Tibial artery (tissue), 4 donors: ENCODE results near the gene TRMT44.

Experiments used
- DNase-seq, 2 donors: peaks; one replicate each; pipeline ENCODE4 v3.0.0-alpha.2; 2019
- H3K27ac ChIP-seq, 2 donors: fragments of 200-600 bp; sonication (generic) in 1 of 2; 1 replicate in 1 of 2; 2 replicates in 1 of 2; pipeline ENCODE4 v1.5.1; 2018 to 2019; ENCODE audit warnings: mild to moderate bottlenecking in 1 of 2
- H3K27me3 ChIP-seq, 2 donors: fragments of 200-600 bp; sonication (generic) in 1 of 2; one replicate each; pipeline versions ENCODE4 v1.5.1 to v1.6.0; 2016 to 2019
- H3K36me3 ChIP-seq, 3 donors: fragments of 200-600 bp; sonication (generic) in 2 of 3; one replicate each; pipeline ENCODE4 v1.5.1; 2016 to 2019; ENCODE audit warnings: mild to moderate bottlenecking in 2 of 3
- H3K4me1 ChIP-seq, 4 donors: fragments of 200-600 bp; sonication (generic) in 2 of 4; 1 replicate in 3 of 4; 2 replicates in 1 of 4; pipeline ENCODE4 v1.5.1; 2016 to 2019
- H3K4me3 ChIP-seq, 2 donors: fragments of 200-600 bp; sonication (generic) in 1 of 2; 1 replicate in 1 of 2; 2 replicates in 1 of 2; pipeline ENCODE4 v1.5.1; 2018 to 2019; ENCODE audit warnings: mild to moderate bottlenecking in 2 of 2
- H3K9me3 ChIP-seq, 3 donors: fragments of 200-600 bp; sonication (generic) in 1 of 3; one replicate each; pipeline ENCODE4 v1.5.1; 2016 to 2019
- intact Hi-C: fragments of 100-400 bp; cut with DNase I; formaldehyde crosslinking; loops from one replicate; pipeline ENCODE4 v1.15.0; 2023; ENCODE audit warnings: low total_unique reads
- TF ChIP-seq, protein P1 (sequence below), 2 experiments: fragments of 200-600 bp in 1 of 2; fragments of 450-650 bp in 1 of 2; IDR thresholded peaks; one replicate each; pipeline ENCODE4 v1.5.1; 2017 to 2019; ENCODE audit warnings: antibody characterized with exemption in 2 of 2, mild to moderate bottlenecking in 1 of 2, moderate library complexity in 1 of 2

Gene TRMT44

DNA sequence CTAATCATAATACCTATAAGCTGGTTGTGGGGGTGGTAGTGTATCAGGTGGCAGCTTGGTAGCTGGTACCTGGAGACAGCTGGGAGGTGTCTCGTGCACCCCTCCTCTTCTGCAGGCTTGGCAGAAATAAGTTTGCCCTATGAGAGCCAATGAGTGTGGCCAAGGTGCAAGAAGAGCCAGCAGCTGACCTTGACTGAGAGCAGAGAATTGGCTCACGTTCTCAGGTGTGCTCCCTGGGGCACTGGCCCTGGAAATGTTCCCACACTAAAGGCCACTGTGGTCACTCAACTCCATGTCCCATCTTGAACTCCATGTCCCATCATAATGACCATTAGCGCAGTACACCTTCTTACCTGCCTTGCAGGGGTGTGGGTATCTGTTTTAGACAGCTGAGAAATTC is 13.4 kb downstream of the TRMT44 start:
- Histone ChIP-seq H3K9me3 (no peaks in the 10 kb centered on the region), H3K4me1 (no peaks in the 10 kb centered on the region), H3K27ac (no peak overlapping the region), H3K27me3 (no peaks in the 10 kb centered on the region), H3K4me3 (no peak overlapping the region), H3K36me3 (peaks cover 70 to 97% (median 85%) of the 10 kb centered on the region in 3 donors)
- DNase-seq: no peak
- TF ChIP-seq, protein P1, sequence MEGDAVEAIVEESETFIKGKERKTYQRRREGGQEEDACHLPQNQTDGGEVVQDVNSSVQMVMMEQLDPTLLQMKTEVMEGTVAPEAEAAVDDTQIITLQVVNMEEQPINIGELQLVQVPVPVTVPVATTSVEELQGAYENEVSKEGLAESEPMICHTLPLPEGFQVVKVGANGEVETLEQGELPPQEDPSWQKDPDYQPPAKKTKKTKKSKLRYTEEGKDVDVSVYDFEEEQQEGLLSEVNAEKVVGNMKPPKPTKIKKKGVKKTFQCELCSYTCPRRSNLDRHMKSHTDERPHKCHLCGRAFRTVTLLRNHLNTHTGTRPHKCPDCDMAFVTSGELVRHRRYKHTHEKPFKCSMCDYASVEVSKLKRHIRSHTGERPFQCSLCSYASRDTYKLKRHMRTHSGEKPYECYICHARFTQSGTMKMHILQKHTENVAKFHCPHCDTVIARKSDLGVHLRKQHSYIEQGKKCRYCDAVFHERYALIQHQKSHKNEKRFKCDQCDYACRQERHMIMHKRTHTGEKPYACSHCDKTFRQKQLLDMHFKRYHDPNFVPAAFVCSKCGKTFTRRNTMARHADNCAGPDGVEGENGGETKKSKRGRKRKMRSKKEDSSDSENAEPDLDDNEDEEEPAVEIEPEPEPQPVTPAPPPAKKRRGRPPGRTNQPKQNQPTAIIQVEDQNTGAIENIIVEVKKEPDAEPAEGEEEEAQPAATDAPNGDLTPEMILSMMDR (IDR thresholded peaks at IDR 0.05): no peak
- intact Hi-C loops: no loop called here

- Histone ChIP-seq H3K9me3 (no peaks in the 10 kb centered on the region), H3K36me3 (peaks cover 63 to 94% (median 68%) of the 10 kb centered on the region in 3 donors), H3K27me3 (no peaks in the 10 kb centered on the region), H3K27ac (no peak overlapping the region), H3K4me1 (no peaks in the 10 kb centered on the region), H3K4me3 (no peak overlapping the region)
- DNase-seq: no peak
- TF ChIP-seq, protein P1 (IDR thresholded peaks at IDR 0.05): no peak
- intact Hi-C loops: no loop called here
These were observed 17.2 kb downstream of the TRMT44 start for GRCh38 chr4:8457646-8458252.

GRCh38 chr4:8459867-8460445 is 19.4 kb downstream of the TRMT44 start:
- Histone ChIP-seq H3K4me3 (no peak overlapping the region), H3K36me3 (peaks cover 49 to 91% (median 64%) of the 10 kb centered on the region in 3 donors), H3K27ac (no peak overlapping the region), H3K4me1 (no peaks in the 10 kb centered on the region), H3K27me3 (no peaks in the 10 kb centered on the region), H3K9me3 (no peaks in the 10 kb centered on the region)
- no peak for DNase-seq
- intact Hi-C loops: no loop called here
- TF ChIP-seq, protein P1 (IDR thresholded peaks at IDR 0.05): no peak

GRCh38 chr4:8461086-8461485 is 20.5 kb downstream of the TRMT44 start:
- intact Hi-C loops: no loop called here
- Histone ChIP-seq H3K27me3 (no peaks in the 10 kb centered on the region), H3K9me3 (no peaks in the 10 kb centered on the region), H3K36me3 (peaks cover 50 to 91% (median 64%) of the 10 kb centered on the region in 3 donors), H3K4me3 (no peak overlapping the region), H3K4me1 (no peaks in the 10 kb centered on the region), H3K27ac (no peak overlapping the region)
- TF ChIP-seq, protein P1 (IDR thresholded peaks at IDR 0.05): no peak
- no peak for DNase-seq

DNA sequence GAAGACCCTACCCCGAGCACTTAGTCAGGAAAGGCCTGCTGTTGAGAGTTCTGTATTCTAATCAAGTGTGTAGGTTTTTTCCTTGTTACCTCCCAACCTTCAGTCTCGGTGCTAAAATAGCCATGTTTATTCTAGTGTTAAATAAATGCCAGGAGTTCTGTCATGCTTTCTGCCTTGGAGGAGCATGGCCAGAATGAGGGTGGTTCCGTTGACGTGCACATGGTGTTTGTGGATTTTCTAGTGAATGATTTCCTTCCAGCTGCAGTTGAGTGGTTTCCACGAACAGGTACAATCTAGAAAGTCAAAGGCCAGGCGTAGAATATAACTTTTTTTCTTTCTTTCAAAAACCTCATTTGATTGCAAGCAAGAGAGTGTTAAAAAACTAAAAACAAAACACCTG is 21.0 kb downstream of the TRMT44 start:
- Histone ChIP-seq H3K9me3 (no peaks in the 10 kb centered on the region), H3K27me3 (no peaks in the 10 kb centered on the region), H3K27ac (no peak overlapping the region), H3K4me1 (no peaks in the 10 kb centered on the region), H3K4me3 (no peak overlapping the region), H3K36me3 (peaks cover 50 to 91% (median 65%) of the 10 kb centered on the region in 3 donors)
- TF ChIP-seq, protein P1 (IDR thresholded peaks at IDR 0.05): no peak
- intact Hi-C loops: no loop called here
- DNase-seq: no peak
